Uterus (tissue), 2 donors: Measurements from ENCODE around the gene FNBP1L.

Source experiments
- CTCF ChIP-seq, 4 experiments: fragments of 200-600 bp in 2 of 4; fragments of 450-650 bp in 2 of 4; sonication (generic) in 2 of 4; IDR thresholded peaks; one replicate each; pipeline ENCODE4 v1.5.1; 2016 to 2019; ENCODE audit warnings: antibody characterized with exemption in 4 of 4, mild to moderate bottlenecking in 2 of 4, moderate library complexity in 1 of 4
- POLR2A ChIP-seq, 2 donors: fragments of 450-650 bp; IDR thresholded peaks; one replicate each; pipeline ENCODE4 v1.6.1; 2016; ENCODE audit warnings: antibody characterized with exemption in 2 of 2, mild to moderate bottlenecking in 1 of 2, moderate library complexity in 1 of 2

DNA sequence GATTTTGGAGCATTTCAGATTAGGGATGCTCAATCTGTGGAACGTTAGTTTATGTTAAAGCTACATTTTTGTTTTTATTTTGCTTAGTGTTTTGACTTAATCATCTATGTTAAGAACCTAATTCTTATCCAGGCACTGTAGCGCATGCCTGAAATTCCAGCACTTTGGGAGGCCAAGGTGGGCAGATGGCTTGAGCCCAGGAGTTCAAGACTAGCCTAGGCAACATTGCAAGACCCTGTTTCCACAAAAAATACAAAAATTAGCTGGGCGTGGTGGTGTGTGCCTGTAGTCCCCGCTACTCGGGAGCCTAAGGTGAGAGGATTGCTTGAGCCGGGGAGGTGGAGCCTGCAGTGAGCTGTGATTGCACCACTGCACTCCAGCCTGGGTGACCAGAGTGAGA is 23.4 kb downstream of the FNBP1L start:
- no peak for TF ChIP-seq CTCF (IDR thresholded peaks at IDR 0.05)
- no peak for TF ChIP-seq POLR2A (IDR thresholded peaks at IDR 0.05)
